HUDEP-2 (cell line): ENCODE data around the gene RNASEH2B.

Source experiments
- DNase-seq, 76 experiments: peaks; one replicate each; lab custom pipeline; 2025; ENCODE audit not compliant: unreplicated experiment in 76 of 76; lab: John Stamatoyannopoulos, UW

Gene RNASEH2B

GRCh38 chr13:50934735-50935435, 25.3 kb downstream of the RNASEH2B start:
- no peak for DNase-seq

- DNase-seq = no peak
Measured at GRCh38 chr13:50936679-50937078, 27.1 kb downstream of the RNASEH2B start.

- DNase-seq = no peak
Measured at GRCh38 chr13:50940509-50940908, 30.9 kb downstream of the RNASEH2B start.

- DNase-seq = no peak
Measured at GRCh38 chr13:50941146-50941545, 31.6 kb downstream of the RNASEH2B start.

- no peak for DNase-seq
Measured at GRCh38 chr13:50942630-50943311, 33.2 kb downstream of the RNASEH2B start.

GRCh38 chr13:50945669-50946068, 36.1 kb downstream of the RNASEH2B start:
- DNase-seq = no peak

- no peak for DNase-seq
Measured at GRCh38 chr13:50948601-50949000, 39.0 kb downstream of the RNASEH2B start.

GRCh38 chr13:50950849-50951248, 41.3 kb downstream of the RNASEH2B start:
- DNase-seq = no peak

GRCh38 chr13:50951366-50951765, 41.8 kb downstream of the RNASEH2B start:
- no peak for DNase-seq

GRCh38 chr13:50955241-50955640, 45.6 kb downstream of the RNASEH2B start:
- peak in 36 of 76 experiments; percentile 1 to 50 (median 10) for DNase-seq

GRCh38 chr13:50955798-50956197, 46.2 kb downstream of the RNASEH2B start:
- no peak for DNase-seq

GRCh38 chr13:50957620-50958019, 48.0 kb downstream of the RNASEH2B start:
- DNase-seq = no peak

- no peak for DNase-seq
Measured at GRCh38 chr13:50969691-50970090, 60.1 kb downstream of the RNASEH2B start.

GRCh38 chr13:50970956-50971355, 61.4 kb downstream of the RNASEH2B start:
- DNase-seq = no peak

GRCh38 chr13:50974268-50974667, 64.7 kb downstream of the RNASEH2B start:
- no peak for DNase-seq

- no peak for DNase-seq
Measured at GRCh38 chr13:50979187-50979586, 69.6 kb downstream of the RNASEH2B start.

GRCh38 chr13:50981686-50982085, 72.1 kb downstream of the RNASEH2B start:
- no peak for DNase-seq

- peak in 16 of 76 experiments; percentile 3 to 36 (median 11) for DNase-seq
Measured at GRCh38 chr13:50989476-50989875, 79.9 kb downstream of the RNASEH2B start.

- DNase-seq = peak in 6 of 76 experiments; percentile 3 to 66 (median 32)
Measured at GRCh38 chr13:50990065-50990817, 80.7 kb downstream of the RNASEH2B start.

GRCh38 chr13:50990818-50991506, 81.4 kb downstream of the RNASEH2B start:
- DNase-seq = no peak
